Natural killer cell (primary cell): ENCODE results near the gene RPL39. TPM values are rescaled to one million over a fixed set of nuclear protein-coding genes. Genes with fewer than 3 reads are reported as not detected.
"Not testable (repeated sequence)": the region's sequence is repeated elsewhere in the genome, so short reads cannot be mapped to it uniquely, and the experiment has no call there.

Experiments used
- ATAC-seq, 3 donors: fragments of 150-1000 bp in 2 of 3; fragments of 200-7000 bp in 1 of 3; cut with Tn5 transposase; 1 replicate in 1 of 3; 2 replicates in 2 of 3; pipeline ENCODE4 v1.10.0; 2021; ENCODE audit warnings: mild to moderate bottlenecking in 2 of 3, moderate library complexity in 2 of 3
- DNase-seq, 2 donors: peaks; one replicate each; pipeline versions ENCODE4 v3.0.0 to v3.0.0-alpha.2; 2013 to 2021; ENCODE audit warnings: mixed read lengths in 1 of 2
- H3K27ac ChIP-seq: one replicate; pipeline ENCODE4 v1.5.1; 2013; ENCODE audit warnings: mild to moderate bottlenecking, low read length
- H3K27me3 ChIP-seq: one replicate; pipeline ENCODE4 v1.6.1; 2013; ENCODE audit warnings: low read length; ENCODE audit not compliant: control insufficient read depth, insufficient read depth
- H3K36me3 ChIP-seq: one replicate; pipeline ENCODE4 v1.6.1; 2013; ENCODE audit warnings: low read length; ENCODE audit not compliant: control insufficient read depth, insufficient read depth
- H3K4me1 ChIP-seq: one replicate; pipeline ENCODE4 v1.6.1; 2013; ENCODE audit warnings: low read length; ENCODE audit not compliant: control insufficient read depth, insufficient read depth
- H3K4me3 ChIP-seq: one replicate; pipeline ENCODE4 v1.5.1; 2013; ENCODE audit warnings: low read length
- H3K9me3 ChIP-seq: one replicate; pipeline ENCODE4 v1.6.1; 2013; ENCODE audit warnings: low read length; ENCODE audit not compliant: control insufficient read depth, insufficient read depth
- H3K27ac Mint-ChIP-seq, 2 donors: one replicate each; pipeline ENCODE4 v1.8.0; 2022; ENCODE audit warnings: mild to moderate bottlenecking in 2 of 2, mixed read lengths in 2 of 2, moderate library complexity in 1 of 2
- H3K27me3 Mint-ChIP-seq, 2 donors: one replicate each; pipeline ENCODE4 v1.8.0; 2022; ENCODE audit warnings: low read depth in 2 of 2, mixed read lengths in 2 of 2
- H3K36me3 Mint-ChIP-seq: one replicate; pipeline ENCODE4 v1.8.0; 2022; ENCODE audit warnings: mixed read lengths
- H3K4me1 Mint-ChIP-seq, 2 donors: one replicate each; pipeline ENCODE4 v1.8.0; 2022; ENCODE audit warnings: mixed read lengths in 2 of 2
- H3K4me3 Mint-ChIP-seq: one replicate; pipeline ENCODE4 v1.8.0; 2022; ENCODE audit warnings: mild to moderate bottlenecking, moderate library complexity, mixed read lengths
- H3K9me3 Mint-ChIP-seq, 2 donors: one replicate each; pipeline ENCODE4 v1.8.0; 2022; ENCODE audit warnings: mixed read lengths in 2 of 2
- WGBS: methylation state at CpG from one replicate; pipeline ENCODE4 v1.1.7; 2013; ENCODE audit warnings: missing lambda C conversion rate; ENCODE audit not compliant: insufficient coverage; 5-methylcytosine and 5-hydroxymethylcytosine counted together
- intact Hi-C: fragments of 100-400 bp; cut with micrococcal nuclease; formaldehyde crosslinking; loops from one replicate; pipeline ENCODE4 v1.14.2; 2022
- total RNA-seq, 4 donors: library from RNA; stranded (reverse); fragments of 120-200 nt in 1 of 4; gene quantifications; one replicate each; pipeline versions ENCODE4 v1.2.3 to v1.2.4, GENCODE V29; 2013 to 2022
- TF ChIP-seq, protein P1 (sequence below): fragments of 200-600 bp; IDR thresholded peaks from one replicate; pipeline ENCODE4 v1.8.0; 2022; ENCODE audit warnings: antibody characterized with exemption

RPL39 gene
- total RNA-seq, 3 donors from 2014 or later (not counting 1 experiment from before 2014, with no cell fraction given): 1,040 to 1,487 (median 1,381) TPM

DNA sequence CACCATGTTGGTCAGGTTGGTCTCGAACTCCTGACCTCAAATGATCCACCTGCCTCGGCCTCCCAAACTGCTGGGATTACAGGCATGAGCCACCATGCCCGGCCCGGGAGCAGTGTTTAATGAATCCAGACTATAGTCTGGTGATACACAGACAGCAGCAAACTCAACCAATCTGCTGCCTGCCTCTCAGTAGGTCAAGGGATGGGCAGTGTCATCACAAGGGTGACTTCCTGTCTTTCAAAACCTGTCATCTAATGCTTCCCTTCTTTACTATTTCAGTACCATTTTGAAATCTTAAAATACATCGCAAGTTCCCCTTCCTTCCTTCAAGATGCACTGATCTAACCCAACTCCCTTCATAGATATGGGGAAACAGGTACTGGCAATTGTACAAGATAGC, 8.4 kb downstream of the RPL39 start:
- Mint-ChIP-seq H3K36me3 (no peaks in the 10 kb centered on the region), H3K27ac (peak overlapping the region in 1 of 2 donors; percentile 64), H3K4me1 (peaks cover 0 to 9% of the 10 kb centered on the region in 2 donors), H3K9me3 (no peaks in the 10 kb centered on the region), H3K27me3 (no peaks in the 10 kb centered on the region), H3K4me3 (no peak overlapping the region)
- peaks cover 10% of the 10 kb centered on the region for H3K4me1 ChIP-seq
- peaks cover 18% of the 10 kb centered on the region for H3K36me3 ChIP-seq
- intact Hi-C loops: no loop called here
- H3K4me3 ChIP-seq: no peak overlapping the region
- DNase-seq (no peak), ATAC-seq (peak in 2 of 3 donors; percentile 27 to 53)
- TF ChIP-seq, protein P1, sequence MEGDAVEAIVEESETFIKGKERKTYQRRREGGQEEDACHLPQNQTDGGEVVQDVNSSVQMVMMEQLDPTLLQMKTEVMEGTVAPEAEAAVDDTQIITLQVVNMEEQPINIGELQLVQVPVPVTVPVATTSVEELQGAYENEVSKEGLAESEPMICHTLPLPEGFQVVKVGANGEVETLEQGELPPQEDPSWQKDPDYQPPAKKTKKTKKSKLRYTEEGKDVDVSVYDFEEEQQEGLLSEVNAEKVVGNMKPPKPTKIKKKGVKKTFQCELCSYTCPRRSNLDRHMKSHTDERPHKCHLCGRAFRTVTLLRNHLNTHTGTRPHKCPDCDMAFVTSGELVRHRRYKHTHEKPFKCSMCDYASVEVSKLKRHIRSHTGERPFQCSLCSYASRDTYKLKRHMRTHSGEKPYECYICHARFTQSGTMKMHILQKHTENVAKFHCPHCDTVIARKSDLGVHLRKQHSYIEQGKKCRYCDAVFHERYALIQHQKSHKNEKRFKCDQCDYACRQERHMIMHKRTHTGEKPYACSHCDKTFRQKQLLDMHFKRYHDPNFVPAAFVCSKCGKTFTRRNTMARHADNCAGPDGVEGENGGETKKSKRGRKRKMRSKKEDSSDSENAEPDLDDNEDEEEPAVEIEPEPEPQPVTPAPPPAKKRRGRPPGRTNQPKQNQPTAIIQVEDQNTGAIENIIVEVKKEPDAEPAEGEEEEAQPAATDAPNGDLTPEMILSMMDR: no peak
- H3K27ac ChIP-seq: no peak overlapping the region
- H3K27me3 ChIP-seq: no peaks in the 10 kb centered on the region
- 88% methylated on average over 5 of the region's 5 CpGs for WGBS
- H3K9me3 ChIP-seq: no peaks in the 10 kb centered on the region

GRCh38 chrX:119778829-119779228, 12.6 kb downstream of the RPL39 start:
- H3K27ac Mint-ChIP-seq: no peak overlapping the region
- H3K36me3 ChIP-seq: no peaks in the 10 kb centered on the region

DNA sequence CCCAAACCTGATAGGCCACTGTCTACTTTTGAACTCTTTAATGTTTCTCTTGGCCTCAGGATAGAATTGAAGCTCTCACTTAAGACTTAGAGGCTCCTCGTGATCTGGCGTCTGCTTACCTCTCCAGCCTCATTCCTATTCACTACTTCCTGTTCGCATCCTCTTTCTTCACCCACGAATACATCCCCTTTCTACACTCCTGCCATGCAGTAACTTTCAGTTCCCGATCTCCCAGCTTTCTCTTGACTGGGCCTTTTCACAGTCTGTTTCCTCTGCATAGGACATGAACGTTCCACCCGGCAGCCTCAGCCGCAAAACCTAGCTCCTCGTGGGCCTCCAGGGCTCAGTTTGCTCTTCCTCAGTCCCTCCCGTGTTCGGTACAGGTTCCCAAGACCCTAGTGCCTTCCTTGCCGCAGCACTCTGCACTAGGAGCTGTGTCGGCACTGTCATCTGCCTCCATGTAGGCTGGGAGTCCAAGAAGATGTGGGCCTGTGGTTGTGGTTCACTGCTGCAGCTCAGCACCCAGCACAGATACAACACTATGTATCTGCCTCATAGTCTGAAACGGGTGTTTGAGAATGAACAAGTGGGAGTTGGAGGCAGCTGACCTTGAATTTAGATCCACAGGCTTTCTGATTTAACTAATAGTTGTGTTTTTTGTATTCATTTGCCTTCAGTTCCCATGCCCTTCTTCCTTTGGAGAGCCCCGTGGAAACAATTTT, 15.8 kb downstream of the RPL39 start:
- no peak for DNase-seq
- Mint-ChIP-seq H3K9me3 (no peaks in the 10 kb centered on the region), H3K4me1 (peaks cover 0 to 6% of the 10 kb centered on the region in 2 donors), H3K27me3 (no peaks in the 10 kb centered on the region), H3K36me3 (no peaks in the 10 kb centered on the region), H3K27ac (peak overlapping the region in 1 of 2 donors; percentile 71), H3K4me3 (no peak overlapping the region)
- Histone ChIP-seq H3K36me3 (no peaks in the 10 kb centered on the region), H3K9me3 (no peaks in the 10 kb centered on the region), H3K27ac (no peak overlapping the region), H3K4me3 (no peak overlapping the region), H3K27me3 (no peaks in the 10 kb centered on the region), H3K4me1 (no peaks in the 10 kb centered on the region)
- TF ChIP-seq, protein P1: no peak
- ATAC-seq: no peak
- WGBS: 71% methylated on average over 12 of the region's 15 CpGs
- intact Hi-C loops: no loop called here

More at GRCh38 chrX:119778829-119779228, 12.6 kb downstream of the RPL39 start:
- Histone ChIP-seq H3K4me1 (peaks cover 6% of the 10 kb centered on the region), H3K9me3 (no peaks in the 10 kb centered on the region), H3K4me3 (no peak overlapping the region), H3K27ac (no peak overlapping the region), H3K27me3 (no peaks in the 10 kb centered on the region)
- intact Hi-C loops: no loop called here
- ATAC-seq (no peak), DNase-seq (no peak)
- peaks cover 0 to 10% of the 10 kb centered on the region in 2 donors for H3K4me1 Mint-ChIP-seq
- no peak overlapping the region for H3K4me3 Mint-ChIP-seq
- H3K27me3 Mint-ChIP-seq: no peaks in the 10 kb centered on the region
- TF ChIP-seq, protein P1: no peak
- 100% methylated on average over 1 of the region's 5 CpGs for WGBS
- H3K36me3 Mint-ChIP-seq: no peaks in the 10 kb centered on the region
- H3K9me3 Mint-ChIP-seq: no peaks in the 10 kb centered on the region

- H3K9me3 ChIP-seq: not testable (repeated sequence)
Observed at GRCh38 chrX:119769388-119769787, 22.0 kb downstream of the RPL39 start.

DNA sequence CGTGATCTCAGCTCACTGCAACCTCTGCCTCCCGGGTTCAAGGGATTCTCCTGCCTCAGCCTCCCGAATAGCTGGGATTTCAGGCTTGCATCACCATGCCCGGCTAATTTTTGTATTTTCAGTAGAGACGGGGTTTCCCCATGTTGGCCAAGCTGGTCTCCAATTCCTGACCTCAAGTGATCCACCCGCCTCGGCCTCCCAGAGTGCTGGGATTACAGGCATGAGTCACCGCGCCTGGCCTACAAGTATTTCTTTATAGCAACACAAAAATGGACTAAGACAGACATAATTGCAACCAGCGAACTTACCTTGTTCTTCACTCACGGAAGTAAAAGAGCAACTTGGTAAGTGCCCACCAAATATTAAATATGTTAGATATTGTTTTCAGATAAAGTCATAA, 23.0 kb downstream of the RPL39 start:
- DNase-seq, H3K4me3 ChIP-seq, intact Hi-C loops, H3K27me3 ChIP-seq, H3K4me1 ChIP-seq, ATAC-seq, H3K36me3 Mint-ChIP-seq, H3K4me3 Mint-ChIP-seq, H3K27me3 Mint-ChIP-seq, H3K36me3 ChIP-seq, H3K27ac Mint-ChIP-seq, H3K9me3 ChIP-seq, H3K27ac ChIP-seq, H3K4me1 Mint-ChIP-seq, H3K9me3 Mint-ChIP-seq: not testable (repeated sequence)
- WGBS: 91% methylated on average over 7 of the region's 11 CpGs

More at GRCh38 chrX:119769388-119769787, 22.0 kb downstream of the RPL39 start:
- H3K36me3 Mint-ChIP-seq, H3K9me3 Mint-ChIP-seq, intact Hi-C loops, ATAC-seq, H3K4me1 ChIP-seq, H3K27ac ChIP-seq, H3K4me3 ChIP-seq, H3K27me3 ChIP-seq, H3K27me3 Mint-ChIP-seq, DNase-seq, H3K27ac Mint-ChIP-seq, H3K4me1 Mint-ChIP-seq, H3K4me3 Mint-ChIP-seq, H3K36me3 ChIP-seq: not testable (repeated sequence)
- WGBS: 80% methylated on average over 1 of the region's 3 CpGs
